CD4-positive, CD25-positive, alpha-beta regulatory T cell (primary cell): ENCODE data around the gene ATAD3B. TPM values are rescaled to one million over a fixed set of nuclear protein-coding genes. Genes with fewer than 3 reads are reported as not detected.

ENCODE experiments used
- ATAC-seq, 2 donors: fragments of 150-1000 bp; cut with Tn5 transposase; one replicate each; pipeline ENCODE4 v1.10.0; 2021; ENCODE audit warnings: low read depth in 2 of 2, moderate number of reproducible peaks in 2 of 2, moderate library complexity in 1 of 2
- DNase-seq, 3 donors: peaks; one replicate each; pipeline versions ENCODE4 v3.0.0 to v3.0.0-alpha.2; 2012 to 2022; ENCODE audit warnings: mixed read lengths in 1 of 3
- H3K27ac ChIP-seq: one replicate; pipeline ENCODE4 v1.7.0; 2013; ENCODE audit warnings: mild to moderate bottlenecking, low read length; ENCODE audit not compliant: insufficient read depth, poor library complexity, severe bottlenecking
- H3K27me3 ChIP-seq: one replicate; pipeline ENCODE4 v1.7.0; 2013; ENCODE audit warnings: low read length; ENCODE audit not compliant: control insufficient read depth, insufficient read depth
- H3K36me3 ChIP-seq: one replicate; pipeline ENCODE4 v1.7.0; 2013; ENCODE audit warnings: mild to moderate bottlenecking, low read length, moderate library complexity; ENCODE audit not compliant: control insufficient read depth, insufficient read depth
- H3K4me1 ChIP-seq: 2 replicates; pipeline ENCODE4 v1.7.0; 2013; ENCODE audit warnings: mild to moderate bottlenecking, low read length; ENCODE audit not compliant: insufficient read depth, control insufficient read depth, poor library complexity, severe bottlenecking
- H3K4me3 ChIP-seq: one replicate; pipeline ENCODE4 v1.7.0; 2013; ENCODE audit warnings: low read depth, mild to moderate bottlenecking, low read length, moderate library complexity
- H3K9me3 ChIP-seq, 2 experiments: 1 replicate in 1 of 2; 2 replicates in 1 of 2; pipeline ENCODE4 v1.7.0; 2013; ENCODE audit warnings: low read length in 2 of 2, mild to moderate bottlenecking in 1 of 2, moderate library complexity in 1 of 2; ENCODE audit not compliant: control insufficient read depth in 2 of 2
- H3K27ac Mint-ChIP-seq, 3 donors: one replicate each; pipeline ENCODE4 v1.8.0; 2020 to 2022; ENCODE audit warnings: mild to moderate bottlenecking in 3 of 3, mixed read lengths in 3 of 3, moderate library complexity in 2 of 3
- H3K27me3 Mint-ChIP-seq: one replicate; pipeline ENCODE4 v1.8.0; 2022; ENCODE audit warnings: mild to moderate bottlenecking, mixed read lengths
- H3K36me3 Mint-ChIP-seq: one replicate; pipeline ENCODE4 v1.8.0; 2020; ENCODE audit warnings: mixed read lengths
- H3K4me1 Mint-ChIP-seq, 4 donors: one replicate each; pipeline ENCODE4 v1.8.0; 2020 to 2022; ENCODE audit warnings: mixed read lengths in 4 of 4, mild to moderate bottlenecking in 1 of 4
- H3K4me3 Mint-ChIP-seq, 4 donors: one replicate each; pipeline ENCODE4 v1.8.0; 2020 to 2022; ENCODE audit warnings: mild to moderate bottlenecking in 4 of 4, mixed read lengths in 4 of 4, moderate library complexity in 3 of 4
- H3K9me3 Mint-ChIP-seq, 7 donors: one replicate each; pipeline ENCODE4 v1.8.0; 2020 to 2022; ENCODE audit warnings: mixed read lengths in 7 of 7, mild to moderate bottlenecking in 3 of 7, moderate library complexity in 2 of 7
- polyA plus RNA-seq, 4 donors: library from polyadenylated mRNA; unstranded; fragments of 300-500 nt; fragmentation: Illumina TruSeq; gene quantifications; one replicate each; pipeline ENCODE4 v1.2.3, GENCODE V29; 2021
- total RNA-seq: library from RNA; stranded (reverse); gene quantifications from one replicate; pipeline ENCODE4 v1.2.3, GENCODE V29; 2022

ATAD3B gene
- total and polyA plus RNA-seq, 5 donors from 2014 or later: 2.3 to 39.4 (median 3.6) TPM

- Histone ChIP-seq H3K36me3 (no peaks in the 10 kb centered on the region), H3K4me3 (no peak within 1 kb of the TSS), H3K4me1 (peaks cover 11% of the 10 kb centered on the region), H3K9me3 (no peaks in the 10 kb centered on the region), H3K27ac (no peak within 1 kb of the TSS), H3K27me3 (peaks cover 4% of the 10 kb centered on the region)
- Mint-ChIP-seq H3K4me1 (peaks cover 0 to 3% (median 0%) of the 10 kb centered on the region in 4 donors), H3K27me3 (peaks cover 17% of the 10 kb centered on the region), H3K27ac (no peak within 1 kb of the TSS), H3K9me3 (no peaks in the 10 kb centered on the region), H3K36me3 (no peaks in the 10 kb centered on the region), H3K4me3 (peak within 1 kb of the TSS in 3 of 4 donors; percentile 36 to 75 (median 68))
- ATAC-seq (peak; percentile 67 to 71), DNase-seq (peak; percentile 27 to 49 (median 37))
Observed at GRCh38 chr1:1435106-1435903, 36.3 kb upstream of the ATAD3B start, which contains the start of gene VWA1. VWA1 (plus strand) TSS chr1:1435690; CDS start chr1:1435749, 59 bp downstream.

GRCh38 chr1:1435911-1436629 lies 35.5 kb upstream of the ATAD3B start:
- no peaks in the 10 kb centered on the region for H3K9me3 Mint-ChIP-seq
- Histone ChIP-seq H3K4me3 (no peak overlapping the region), H3K27ac (no peak overlapping the region), H3K4me1 (peaks cover 11% of the 10 kb centered on the region), H3K36me3 (no peaks in the 10 kb centered on the region), H3K9me3 (no peaks in the 10 kb centered on the region), H3K27me3 (peaks cover 4% of the 10 kb centered on the region)
- peaks cover 0 to 3% (median 0%) of the 10 kb centered on the region in 4 donors for H3K4me1 Mint-ChIP-seq
- no peaks in the 10 kb centered on the region for H3K36me3 Mint-ChIP-seq
- no peak for DNase-seq
- H3K27ac Mint-ChIP-seq: no peak overlapping the region
- H3K27me3 Mint-ChIP-seq: peaks cover 17% of the 10 kb centered on the region
- H3K4me3 Mint-ChIP-seq: peak overlapping the region in 2 of 4 donors; percentile 32 to 68
- no peak for ATAC-seq

DNA sequence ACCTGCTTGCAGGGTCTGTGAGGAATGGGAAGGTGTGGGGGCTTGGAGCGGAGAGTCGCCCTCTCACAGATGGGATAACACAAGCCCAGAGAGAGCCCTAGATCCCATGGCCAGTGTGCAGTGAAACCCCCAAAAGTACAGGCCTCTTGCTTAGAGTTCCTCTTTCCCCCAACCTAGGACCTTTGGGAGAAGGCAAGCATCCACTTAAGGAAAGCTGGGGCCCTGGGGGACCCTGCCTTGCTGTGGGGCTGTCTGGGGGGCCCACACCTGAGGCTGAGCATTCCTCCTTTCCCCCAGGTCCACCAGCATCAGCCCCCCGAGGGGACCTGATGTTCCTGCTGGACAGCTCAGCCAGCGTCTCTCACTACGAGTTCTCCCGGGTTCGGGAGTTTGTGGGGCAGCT lies 34.9 kb upstream of the ATAD3B start:
- Mint-ChIP-seq H3K36me3 (no peaks in the 10 kb centered on the region), H3K9me3 (no peaks in the 10 kb centered on the region), H3K27ac (no peak overlapping the region), H3K27me3 (peaks cover 17% of the 10 kb centered on the region), H3K4me3 (no peak overlapping the region), H3K4me1 (peaks cover 0 to 3% (median 0%) of the 10 kb centered on the region in 4 donors)
- Histone ChIP-seq H3K4me3 (no peak overlapping the region), H3K36me3 (no peaks in the 10 kb centered on the region), H3K9me3 (no peaks in the 10 kb centered on the region), H3K4me1 (peaks cover 11% of the 10 kb centered on the region), H3K27me3 (peaks cover 4% of the 10 kb centered on the region), H3K27ac (no peak overlapping the region)
- no peak for ATAC-seq
- no peak for DNase-seq

GRCh38 chr1:1437033-1437903 lies 34.3 kb upstream of the ATAD3B start:
- no peak overlapping the region for H3K27ac ChIP-seq
- H3K9me3 Mint-ChIP-seq: no peaks in the 10 kb centered on the region
- no peaks in the 10 kb centered on the region for H3K36me3 ChIP-seq
- no peak overlapping the region for H3K4me3 Mint-ChIP-seq
- peaks cover 4% of the 10 kb centered on the region for H3K27me3 ChIP-seq
- peaks cover 17% of the 10 kb centered on the region for H3K27me3 Mint-ChIP-seq
- H3K4me1 Mint-ChIP-seq: peaks cover 0 to 3% (median 0%) of the 10 kb centered on the region in 4 donors
- H3K4me3 ChIP-seq: no peak overlapping the region
- H3K36me3 Mint-ChIP-seq: no peaks in the 10 kb centered on the region
- ATAC-seq (no peak), DNase-seq (no peak)
- H3K9me3 ChIP-seq: no peaks in the 10 kb centered on the region
- H3K27ac Mint-ChIP-seq: no peak overlapping the region
- peaks cover 11% of the 10 kb centered on the region for H3K4me1 ChIP-seq

DNA sequence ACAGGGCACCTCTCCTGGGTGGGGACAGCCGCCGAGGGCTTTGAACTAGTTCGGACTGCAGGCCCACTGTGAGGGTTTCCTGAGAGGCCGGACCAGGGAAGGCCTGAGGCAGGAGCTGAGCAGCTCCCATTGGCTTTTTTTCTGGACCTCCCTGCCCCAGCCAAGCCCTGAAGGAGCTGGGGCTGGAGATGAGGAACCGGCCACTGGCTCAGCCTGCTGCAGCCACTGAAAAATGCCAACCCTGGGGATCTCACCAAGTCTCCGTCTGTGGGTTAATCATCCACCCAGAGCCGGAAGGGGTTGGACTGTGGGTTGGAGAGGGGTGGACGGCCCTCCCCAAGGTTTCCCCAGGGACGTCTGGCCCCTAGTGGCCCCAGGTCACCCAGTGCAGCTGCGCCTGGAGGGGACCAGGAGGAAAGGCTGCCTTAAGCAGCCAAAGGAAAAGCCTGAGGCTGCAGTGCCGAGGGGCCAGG lies 33.6 kb upstream of the ATAD3B start:
- ATAC-seq: no peak
- H3K4me3 Mint-ChIP-seq: no peak overlapping the region

DNA sequence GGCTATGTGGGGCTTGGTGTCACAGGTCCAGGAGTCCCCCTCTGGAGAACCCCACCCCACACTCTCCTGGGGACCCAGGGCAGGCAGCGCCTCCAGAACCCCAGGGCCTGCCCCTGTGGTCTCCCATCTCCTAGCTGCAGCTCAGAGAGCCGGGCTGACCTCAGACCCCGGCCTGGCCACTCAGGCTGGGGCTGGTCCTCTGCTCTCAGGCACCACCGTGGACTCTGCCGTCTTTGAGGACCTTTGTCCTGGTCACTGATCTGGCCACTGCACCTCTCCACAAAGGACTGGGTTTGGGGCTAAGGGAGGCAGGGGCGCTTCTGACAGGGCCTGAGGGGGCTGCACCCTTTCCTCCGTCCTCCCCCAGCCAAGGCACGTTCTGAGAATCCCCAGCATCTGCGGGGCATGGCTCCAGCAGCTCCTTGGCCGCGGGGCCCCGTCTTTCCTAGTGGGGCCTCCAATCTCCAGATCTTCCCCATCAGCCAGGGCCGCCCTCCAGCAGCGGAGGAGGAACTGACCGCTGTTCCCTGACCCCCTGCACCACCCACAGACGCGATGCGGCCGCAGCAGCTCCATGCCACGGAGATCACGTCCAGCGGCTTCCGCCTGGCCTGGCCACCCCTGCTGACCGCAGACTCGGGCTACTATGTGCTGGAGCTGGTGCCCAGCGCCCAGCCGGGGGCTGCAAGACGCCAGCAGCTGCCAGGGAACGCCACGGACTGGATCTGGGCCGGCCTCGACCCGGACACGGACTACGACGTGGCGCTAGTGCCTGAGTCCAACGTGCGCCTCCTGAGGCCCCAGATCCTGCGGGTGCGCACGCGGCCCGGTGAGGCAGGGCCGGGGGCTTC lies 32.8 kb upstream of the ATAD3B start:
- no peak overlapping the region for H3K27ac Mint-ChIP-seq
- no peaks in the 10 kb centered on the region for H3K36me3 ChIP-seq
- H3K4me3 Mint-ChIP-seq: no peak overlapping the region
- no peak for ATAC-seq
- H3K9me3 Mint-ChIP-seq: no peaks in the 10 kb centered on the region
- peaks cover 4% of the 10 kb centered on the region for H3K27me3 ChIP-seq
- no peak overlapping the region for H3K4me3 ChIP-seq
- no peaks in the 10 kb centered on the region for H3K36me3 Mint-ChIP-seq
- peaks cover 12% of the 10 kb centered on the region for H3K27me3 Mint-ChIP-seq
- H3K9me3 ChIP-seq: no peaks in the 10 kb centered on the region
- no peak overlapping the region for H3K27ac ChIP-seq
- peaks cover 0 to 3% (median 0%) of the 10 kb centered on the region in 4 donors for H3K4me1 Mint-ChIP-seq
- no peak for DNase-seq
- peaks cover 11% of the 10 kb centered on the region for H3K4me1 ChIP-seq

More for the DNA sequence above, 33.6 kb upstream of the ATAD3B start:
- H3K36me3 Mint-ChIP-seq: no peaks in the 10 kb centered on the region
- peaks cover 11% of the 10 kb centered on the region for H3K4me1 ChIP-seq
- no peaks in the 10 kb centered on the region for H3K9me3 Mint-ChIP-seq
- no peak overlapping the region for H3K27ac ChIP-seq
- peaks cover 15% of the 10 kb centered on the region for H3K27me3 Mint-ChIP-seq
- no peaks in the 10 kb centered on the region for H3K36me3 ChIP-seq
- no peak overlapping the region for H3K27ac Mint-ChIP-seq
- no peak for DNase-seq
- peaks cover 4% of the 10 kb centered on the region for H3K27me3 ChIP-seq
- H3K4me3 ChIP-seq: no peak overlapping the region
- H3K4me1 Mint-ChIP-seq: peaks cover 0 to 3% (median 0%) of the 10 kb centered on the region in 4 donors
- H3K9me3 ChIP-seq: no peaks in the 10 kb centered on the region
